NCI-H146 treated with DMSO at 0.1 percent for 48 hours (cell line): ENCODE data around the gene CTSE.
"Not testable (repeated sequence)": the region's sequence is repeated elsewhere in the genome, so short reads cannot be mapped to it uniquely, and the experiment has no call there.

ENCODE experiments used
- DNase-seq: peaks from one replicate; lab custom pipeline; 2025; ENCODE audit not compliant: unreplicated experiment; lab: John Stamatoyannopoulos, UW

Gene CTSE

GRCh38 chr1:206023695-206024094, at the start of gene CTSE:
TSS of gene CTSE (minus strand) at chr1:206023895. CDS start at chr1:206023791, 104 bp downstream.
- DNase-seq: no peak

- no peak for DNase-seq
Observed at GRCh38 chr1:206070627-206071304, 47.1 kb upstream of the CTSE start.

- no peak for DNase-seq
Observed at GRCh38 chr1:206068314-206068713, 44.6 kb upstream of the CTSE start.

GRCh38 chr1:206067486-206068227, 44.0 kb upstream of the CTSE start:
- no peak for DNase-seq

- no peak for DNase-seq
Observed at GRCh38 chr1:206066479-206067171, 42.9 kb upstream of the CTSE start.

GRCh38 chr1:206065547-206066145, 42.0 kb upstream of the CTSE start:
- no peak for DNase-seq

GRCh38 chr1:206064501-206064900, 40.8 kb upstream of the CTSE start:
- not testable (repeated sequence) for DNase-seq

GRCh38 chr1:206064001-206064400, 40.3 kb upstream of the CTSE start:
- not testable (repeated sequence) for DNase-seq

GRCh38 chr1:206062464-206062863, 38.8 kb upstream of the CTSE start:
- DNase-seq: no peak

- DNase-seq: no peak
Observed at GRCh38 chr1:206060844-206061243, 37.1 kb upstream of the CTSE start.

- no peak for DNase-seq
Observed at GRCh38 chr1:206059355-206059915, 35.7 kb upstream of the CTSE start.

GRCh38 chr1:206058927-206059292, 35.2 kb upstream of the CTSE start:
- no peak for DNase-seq

GRCh38 chr1:206058289-206058926, 34.7 kb upstream of the CTSE start:
- not testable (repeated sequence) for DNase-seq

- not testable (repeated sequence) for DNase-seq
Observed at GRCh38 chr1:206055639-206056323, 32.1 kb upstream of the CTSE start.

- DNase-seq: not testable (repeated sequence)
Observed at GRCh38 chr1:206055069-206055625, 31.5 kb upstream of the CTSE start.

- DNase-seq: not testable (repeated sequence)
Observed at GRCh38 chr1:206053616-206054015, 29.9 kb upstream of the CTSE start.

GRCh38 chr1:206052919-206053610, 29.4 kb upstream of the CTSE start, which contains the start of gene RHEX:
TSS of gene RHEX (plus strand) at chr1:206053173. CDS start at chr1:206097829, 44,656 bp downstream.
- DNase-seq: not testable (repeated sequence)

GRCh38 chr1:206052231-206052865, 28.7 kb upstream of the CTSE start:
- DNase-seq: not testable (repeated sequence)
